GM23338 (cell line): ENCODE measurements around the gene AIG1.

Source experiments
- CREB1 ChIP-seq: fragments of 250-450 bp; sonication (Bioruptor Pico); IDR thresholded peaks from 2 replicates; pipeline ENCODE4 v1.5.0; 2020; ENCODE audit warnings: low read depth, mild to moderate bottlenecking, moderate library complexity
- EZH2 ChIP-seq: fragments of 200-600 bp; sonication (generic); IDR thresholded peaks from one replicate; pipeline ENCODE4 v1.8.0; 2017; ENCODE audit warnings: antibody characterized with exemption, mild to moderate bottlenecking, low read depth; ENCODE audit not compliant: unreplicated experiment
- EZH2phosphoT487 ChIP-seq: fragments of 200-600 bp; sonication (generic); IDR thresholded peaks from one replicate; pipeline ENCODE4 v1.8.1; 2018; ENCODE audit warnings: antibody characterized with exemption; ENCODE audit not compliant: unreplicated experiment
- JUNB ChIP-seq: IDR thresholded peaks from one replicate; pipeline ENCODE4 v1.6.1; 2016; ENCODE audit warnings: antibody characterized with exemption; ENCODE audit not compliant: unreplicated experiment
- NANOG ChIP-seq: IDR thresholded peaks from 2 replicates; pipeline ENCODE4 v1.6.1; 2016; ENCODE audit warnings: antibody characterized with exemption, borderline replicate concordance
- POLR2AphosphoS5 ChIP-seq: IDR thresholded peaks from 2 replicates; pipeline ENCODE4 v1.6.1; 2016; ENCODE audit warnings: antibody characterized with exemption, low read depth
- STAT1 ChIP-seq: IDR thresholded peaks from one replicate; pipeline ENCODE4 v1.6.1; 2016; ENCODE audit warnings: antibody characterized with exemption; ENCODE audit not compliant: unreplicated experiment
- ZNF114 ChIP-seq: fragments of 250-450 bp; sonication (Bioruptor Pico); IDR thresholded peaks from 2 replicates; pipeline ENCODE4 v1.5.0; 2020; ENCODE audit warnings: mild to moderate bottlenecking, moderate library complexity
- TF ChIP-seq, protein P1 (sequence below), 2 experiments: fragments of 200-600 bp in 1 of 2; sonication (generic) in 1 of 2; conservative IDR thresholded peaks; 2 replicates each; pipeline versions ENCODE4 v1.5.1 to v1.6.1; 2016 to 2017; ENCODE audit warnings: antibody characterized with exemption in 2 of 2, low read depth in 2 of 2, mild to moderate bottlenecking in 2 of 2, moderate library complexity in 1 of 2
- TF ChIP-seq, protein P2 (sequence below): IDR thresholded peaks from one replicate; pipeline ENCODE4 v1.6.1; 2018; ENCODE audit warnings: antibody characterized with exemption; ENCODE audit not compliant: unreplicated experiment
- TF ChIP-seq, protein P3 (sequence below): fragments of 250-450 bp; sonication (Bioruptor Pico); IDR thresholded peaks from 2 replicates; pipeline ENCODE4 v1.5.0; 2020; ENCODE audit warnings: mild to moderate bottlenecking, moderate library complexity

GRCh38 chr6:143136647-143137046 lies 76.0 kb downstream of the AIG1 start:
- TF ChIP-seq POLR2AphosphoS5 (no peak), ZNF114 (no peak), CREB1 (CRISPR knock-in tag) (no peak), EZH2 (no peak), EZH2phosphoT487 (no peak), JUNB (no peak), NANOG (no peak), STAT1 (no peak)
- TF ChIP-seq, protein P1, sequence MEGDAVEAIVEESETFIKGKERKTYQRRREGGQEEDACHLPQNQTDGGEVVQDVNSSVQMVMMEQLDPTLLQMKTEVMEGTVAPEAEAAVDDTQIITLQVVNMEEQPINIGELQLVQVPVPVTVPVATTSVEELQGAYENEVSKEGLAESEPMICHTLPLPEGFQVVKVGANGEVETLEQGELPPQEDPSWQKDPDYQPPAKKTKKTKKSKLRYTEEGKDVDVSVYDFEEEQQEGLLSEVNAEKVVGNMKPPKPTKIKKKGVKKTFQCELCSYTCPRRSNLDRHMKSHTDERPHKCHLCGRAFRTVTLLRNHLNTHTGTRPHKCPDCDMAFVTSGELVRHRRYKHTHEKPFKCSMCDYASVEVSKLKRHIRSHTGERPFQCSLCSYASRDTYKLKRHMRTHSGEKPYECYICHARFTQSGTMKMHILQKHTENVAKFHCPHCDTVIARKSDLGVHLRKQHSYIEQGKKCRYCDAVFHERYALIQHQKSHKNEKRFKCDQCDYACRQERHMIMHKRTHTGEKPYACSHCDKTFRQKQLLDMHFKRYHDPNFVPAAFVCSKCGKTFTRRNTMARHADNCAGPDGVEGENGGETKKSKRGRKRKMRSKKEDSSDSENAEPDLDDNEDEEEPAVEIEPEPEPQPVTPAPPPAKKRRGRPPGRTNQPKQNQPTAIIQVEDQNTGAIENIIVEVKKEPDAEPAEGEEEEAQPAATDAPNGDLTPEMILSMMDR (conservative IDR thresholded peaks at IDR 0.05; ENCODE audit: low read depth in 2 of 2) = peak in 1 of 2 experiments; percentile 19; a peak in 1 of 4 replicates
- TF ChIP-seq, protein P2, sequence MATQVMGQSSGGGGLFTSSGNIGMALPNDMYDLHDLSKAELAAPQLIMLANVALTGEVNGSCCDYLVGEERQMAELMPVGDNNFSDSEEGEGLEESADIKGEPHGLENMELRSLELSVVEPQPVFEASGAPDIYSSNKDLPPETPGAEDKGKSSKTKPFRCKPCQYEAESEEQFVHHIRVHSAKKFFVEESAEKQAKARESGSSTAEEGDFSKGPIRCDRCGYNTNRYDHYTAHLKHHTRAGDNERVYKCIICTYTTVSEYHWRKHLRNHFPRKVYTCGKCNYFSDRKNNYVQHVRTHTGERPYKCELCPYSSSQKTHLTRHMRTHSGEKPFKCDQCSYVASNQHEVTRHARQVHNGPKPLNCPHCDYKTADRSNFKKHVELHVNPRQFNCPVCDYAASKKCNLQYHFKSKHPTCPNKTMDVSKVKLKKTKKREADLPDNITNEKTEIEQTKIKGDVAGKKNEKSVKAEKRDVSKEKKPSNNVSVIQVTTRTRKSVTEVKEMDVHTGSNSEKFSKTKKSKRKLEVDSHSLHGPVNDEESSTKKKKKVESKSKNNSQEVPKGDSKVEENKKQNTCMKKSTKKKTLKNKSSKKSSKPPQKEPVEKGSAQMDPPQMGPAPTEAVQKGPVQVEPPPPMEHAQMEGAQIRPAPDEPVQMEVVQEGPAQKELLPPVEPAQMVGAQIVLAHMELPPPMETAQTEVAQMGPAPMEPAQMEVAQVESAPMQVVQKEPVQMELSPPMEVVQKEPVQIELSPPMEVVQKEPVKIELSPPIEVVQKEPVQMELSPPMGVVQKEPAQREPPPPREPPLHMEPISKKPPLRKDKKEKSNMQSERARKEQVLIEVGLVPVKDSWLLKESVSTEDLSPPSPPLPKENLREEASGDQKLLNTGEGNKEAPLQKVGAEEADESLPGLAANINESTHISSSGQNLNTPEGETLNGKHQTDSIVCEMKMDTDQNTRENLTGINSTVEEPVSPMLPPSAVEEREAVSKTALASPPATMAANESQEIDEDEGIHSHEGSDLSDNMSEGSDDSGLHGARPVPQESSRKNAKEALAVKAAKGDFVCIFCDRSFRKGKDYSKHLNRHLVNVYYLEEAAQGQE = no peak
- TF ChIP-seq, protein P3, sequence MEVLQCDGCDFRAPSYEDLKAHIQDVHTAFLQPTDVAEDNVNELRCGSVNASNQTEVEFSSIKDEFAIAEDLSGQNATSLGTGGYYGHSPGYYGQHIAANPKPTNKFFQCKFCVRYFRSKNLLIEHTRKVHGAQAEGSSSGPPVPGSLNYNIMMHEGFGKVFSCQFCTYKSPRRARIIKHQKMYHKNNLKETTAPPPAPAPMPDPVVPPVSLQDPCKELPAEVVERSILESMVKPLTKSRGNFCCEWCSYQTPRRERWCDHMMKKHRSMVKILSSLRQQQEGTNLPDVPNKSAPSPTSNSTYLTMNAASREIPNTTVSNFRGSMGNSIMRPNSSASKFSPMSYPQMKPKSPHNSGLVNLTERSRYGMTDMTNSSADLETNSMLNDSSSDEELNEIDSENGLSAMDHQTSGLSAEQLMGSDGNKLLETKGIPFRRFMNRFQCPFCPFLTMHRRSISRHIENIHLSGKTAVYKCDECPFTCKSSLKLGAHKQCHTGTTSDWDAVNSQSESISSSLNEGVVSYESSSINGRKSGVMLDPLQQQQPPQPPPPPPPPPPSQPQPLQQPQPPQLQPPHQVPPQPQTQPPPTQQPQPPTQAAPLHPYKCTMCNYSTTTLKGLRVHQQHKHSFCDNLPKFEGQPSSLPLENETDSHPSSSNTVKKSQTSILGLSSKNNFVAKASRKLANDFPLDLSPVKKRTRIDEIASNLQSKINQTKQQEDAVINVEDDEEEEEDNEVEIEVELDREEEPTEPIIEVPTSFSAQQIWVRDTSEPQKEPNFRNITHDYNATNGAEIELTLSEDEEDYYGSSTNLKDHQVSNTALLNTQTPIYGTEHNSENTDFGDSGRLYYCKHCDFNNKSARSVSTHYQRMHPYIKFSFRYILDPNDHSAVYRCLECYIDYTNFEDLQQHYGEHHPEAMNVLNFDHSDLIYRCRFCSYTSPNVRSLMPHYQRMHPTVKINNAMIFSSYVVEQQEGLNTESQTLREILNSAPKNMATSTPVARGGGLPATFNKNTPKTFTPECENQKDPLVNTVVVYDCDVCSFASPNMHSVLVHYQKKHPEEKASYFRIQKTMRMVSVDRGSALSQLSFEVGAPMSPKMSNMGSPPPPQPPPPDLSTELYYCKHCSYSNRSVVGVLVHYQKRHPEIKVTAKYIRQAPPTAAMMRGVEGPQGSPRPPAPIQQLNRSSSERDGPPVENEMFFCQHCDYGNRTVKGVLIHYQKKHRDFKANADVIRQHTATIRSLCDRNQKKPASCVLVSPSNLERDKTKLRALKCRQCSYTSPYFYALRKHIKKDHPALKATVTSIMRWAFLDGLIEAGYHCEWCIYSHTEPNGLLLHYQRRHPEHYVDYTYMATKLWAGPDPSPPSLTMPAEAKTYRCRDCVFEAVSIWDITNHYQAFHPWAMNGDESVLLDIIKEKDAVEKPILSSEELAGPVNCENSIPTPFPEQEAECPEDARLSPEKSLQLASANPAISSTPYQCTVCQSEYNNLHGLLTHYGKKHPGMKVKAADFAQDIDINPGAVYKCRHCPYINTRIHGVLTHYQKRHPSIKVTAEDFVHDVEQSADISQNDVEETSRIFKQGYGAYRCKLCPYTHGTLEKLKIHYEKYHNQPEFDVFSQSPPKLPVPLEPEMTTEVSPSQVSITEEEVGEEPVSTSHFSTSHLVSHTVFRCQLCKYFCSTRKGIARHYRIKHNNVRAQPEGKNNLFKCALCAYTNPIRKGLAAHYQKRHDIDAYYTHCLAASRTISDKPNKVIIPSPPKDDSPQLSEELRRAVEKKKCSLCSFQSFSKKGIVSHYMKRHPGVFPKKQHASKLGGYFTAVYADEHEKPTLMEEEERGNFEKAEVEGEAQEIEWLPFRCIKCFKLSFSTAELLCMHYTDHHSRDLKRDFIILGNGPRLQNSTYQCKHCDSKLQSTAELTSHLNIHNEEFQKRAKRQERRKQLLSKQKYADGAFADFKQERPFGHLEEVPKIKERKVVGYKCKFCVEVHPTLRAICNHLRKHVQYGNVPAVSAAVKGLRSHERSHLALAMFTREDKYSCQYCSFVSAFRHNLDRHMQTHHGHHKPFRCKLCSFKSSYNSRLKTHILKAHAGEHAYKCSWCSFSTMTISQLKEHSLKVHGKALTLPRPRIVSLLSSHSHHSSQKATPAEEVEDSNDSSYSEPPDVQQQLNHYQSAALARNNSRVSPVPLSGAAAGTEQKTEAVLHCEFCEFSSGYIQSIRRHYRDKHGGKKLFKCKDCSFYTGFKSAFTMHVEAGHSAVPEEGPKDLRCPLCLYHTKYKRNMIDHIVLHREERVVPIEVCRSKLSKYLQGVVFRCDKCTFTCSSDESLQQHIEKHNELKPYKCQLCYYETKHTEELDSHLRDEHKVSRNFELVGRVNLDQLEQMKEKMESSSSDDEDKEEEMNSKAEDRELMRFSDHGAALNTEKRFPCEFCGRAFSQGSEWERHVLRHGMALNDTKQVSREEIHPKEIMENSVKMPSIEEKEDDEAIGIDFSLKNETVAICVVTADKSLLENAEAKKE (CRISPR knock-in tag) = no peak
